ENCODE measurements around the gene SLIT3.

Gene SLIT3

DNA sequence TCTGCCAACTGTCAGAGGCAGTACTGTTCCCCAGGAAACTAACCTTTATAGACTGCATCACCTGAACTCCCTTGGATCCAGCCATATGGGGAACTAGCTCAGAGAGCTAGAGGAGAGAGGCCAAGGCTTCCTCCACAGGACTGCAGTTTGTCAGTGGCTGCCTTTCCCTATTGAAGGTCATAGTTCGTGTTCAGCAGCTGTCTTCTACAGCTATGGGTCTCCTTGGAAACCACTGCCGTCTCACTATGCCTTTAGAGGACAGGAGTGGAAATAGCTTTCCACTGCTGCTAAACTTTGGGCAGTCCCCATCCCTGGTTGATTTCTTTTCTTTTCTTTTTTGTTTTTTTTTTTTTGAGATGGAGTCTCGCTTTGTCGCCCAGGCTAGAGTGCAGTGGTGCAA lies 4.4 kb upstream of the SLIT3 start:
- TF ChIP-seq GATA3 (IDR thresholded peaks at IDR 0.05; ENCODE audit: low read depth, low read length) (no peak), GATA2 (IDR thresholded peaks at IDR 0.05; ENCODE audit: low read depth, low read length) (no peak)

DNA sequence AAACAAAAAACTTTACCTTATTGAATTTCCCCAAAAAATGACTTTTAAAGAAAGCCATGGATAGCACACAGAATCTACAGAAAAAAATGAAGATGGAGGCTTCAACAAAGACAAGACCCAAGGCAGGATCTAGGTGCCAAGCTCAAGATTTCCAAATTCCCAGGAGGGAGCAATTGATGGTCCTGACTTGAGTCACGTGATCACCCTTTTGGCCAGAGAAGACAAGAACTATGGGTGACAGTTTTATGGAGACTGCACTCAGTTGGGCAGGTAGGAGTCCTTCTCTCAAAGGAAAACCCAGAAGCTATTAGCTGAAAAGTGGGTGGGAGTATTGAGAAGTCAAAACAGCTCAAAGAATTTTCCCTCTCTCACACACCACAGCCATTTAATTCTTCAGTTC lies 3.2 kb upstream of the SLIT3 start:
- no peak for TF ChIP-seq GATA3 (IDR thresholded peaks at IDR 0.05; ENCODE audit: low read depth, low read length)
- no peak for TF ChIP-seq GATA2 (IDR thresholded peaks at IDR 0.05; ENCODE audit: low read depth, low read length)

DNA sequence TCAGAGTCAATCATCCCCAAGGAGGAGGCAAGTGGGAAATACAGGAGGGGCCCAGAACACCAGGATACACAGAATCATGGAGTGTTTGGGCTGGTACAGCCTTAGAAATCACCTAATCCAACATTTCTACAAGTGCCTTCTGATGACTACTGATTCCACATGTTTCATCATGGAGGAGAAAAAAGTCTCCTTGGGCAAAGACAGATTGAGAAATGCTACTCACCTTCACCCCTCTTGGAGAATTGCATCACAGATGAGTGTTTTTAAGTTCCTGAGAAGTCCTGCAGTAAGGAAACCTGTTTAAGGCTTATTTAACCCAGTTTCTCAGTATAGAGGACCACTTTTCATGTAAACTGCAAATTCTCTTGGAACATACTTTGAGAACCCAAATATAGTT lies 2.2 kb upstream of the SLIT3 start:
- TF ChIP-seq GATA3 (IDR thresholded peaks at IDR 0.05; ENCODE audit: low read depth, low read length) (no peak), GATA2 (IDR thresholded peaks at IDR 0.05; ENCODE audit: low read depth, low read length) (no peak)

DNA sequence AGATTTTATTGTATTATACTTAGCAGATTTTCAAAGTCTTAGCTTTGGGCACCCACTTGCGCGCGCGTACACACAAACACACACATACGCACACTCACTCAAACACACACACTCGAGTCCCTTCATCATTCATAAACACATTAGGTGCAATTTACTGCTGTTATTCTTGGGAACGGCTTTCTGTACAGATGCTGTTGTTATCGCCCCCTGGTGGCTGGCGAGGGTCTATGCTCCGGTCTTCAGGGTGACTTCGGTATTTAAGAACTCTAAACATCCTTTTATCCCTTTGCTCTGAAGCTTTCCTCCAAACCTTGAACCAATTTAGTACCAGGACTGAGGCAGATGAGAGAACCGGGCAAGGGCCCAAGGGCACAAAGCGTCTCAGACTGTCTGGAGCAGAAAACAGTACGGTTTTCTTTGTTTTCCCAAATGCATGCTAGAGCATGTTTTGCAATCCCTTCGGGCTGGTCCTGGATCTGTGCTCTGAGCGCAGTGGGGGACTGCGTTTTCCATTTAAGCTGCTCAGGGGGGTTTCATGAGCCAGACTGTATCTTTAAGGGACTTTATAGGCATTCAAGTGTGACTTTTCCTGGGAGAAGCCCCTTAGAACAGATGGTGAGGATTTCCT lies 1.7 kb upstream of the SLIT3 start:
- TF ChIP-seq GATA3 (IDR thresholded peaks at IDR 0.05; ENCODE audit: low read depth, low read length) (no peak), GATA2 (IDR thresholded peaks at IDR 0.05; ENCODE audit: low read depth, low read length) (no peak)

DNA sequence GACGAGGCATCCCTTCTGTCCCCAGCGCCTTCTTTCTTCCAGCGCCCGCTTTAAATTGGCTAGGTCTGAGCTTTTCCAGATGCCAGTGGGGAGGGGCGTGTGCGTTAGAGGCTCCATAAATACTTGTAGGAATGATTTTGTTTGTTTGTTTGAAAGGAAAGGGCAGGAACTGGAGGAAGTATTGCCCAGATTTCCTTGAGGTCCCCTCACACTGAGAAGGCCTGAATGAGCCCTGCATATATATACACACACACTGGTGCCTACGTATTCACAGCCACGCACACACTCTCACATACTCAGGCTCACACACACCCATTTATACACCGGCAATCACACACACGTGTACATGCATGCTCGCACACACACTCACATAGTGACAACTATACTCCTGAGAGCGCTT lies 1.0 kb upstream of the SLIT3 start:
- TF ChIP-seq GATA2 (IDR thresholded peaks at IDR 0.05; ENCODE audit: low read depth, low read length) (no peak), GATA3 (IDR thresholded peaks at IDR 0.05; ENCODE audit: low read depth, low read length) (no peak)

DNA sequence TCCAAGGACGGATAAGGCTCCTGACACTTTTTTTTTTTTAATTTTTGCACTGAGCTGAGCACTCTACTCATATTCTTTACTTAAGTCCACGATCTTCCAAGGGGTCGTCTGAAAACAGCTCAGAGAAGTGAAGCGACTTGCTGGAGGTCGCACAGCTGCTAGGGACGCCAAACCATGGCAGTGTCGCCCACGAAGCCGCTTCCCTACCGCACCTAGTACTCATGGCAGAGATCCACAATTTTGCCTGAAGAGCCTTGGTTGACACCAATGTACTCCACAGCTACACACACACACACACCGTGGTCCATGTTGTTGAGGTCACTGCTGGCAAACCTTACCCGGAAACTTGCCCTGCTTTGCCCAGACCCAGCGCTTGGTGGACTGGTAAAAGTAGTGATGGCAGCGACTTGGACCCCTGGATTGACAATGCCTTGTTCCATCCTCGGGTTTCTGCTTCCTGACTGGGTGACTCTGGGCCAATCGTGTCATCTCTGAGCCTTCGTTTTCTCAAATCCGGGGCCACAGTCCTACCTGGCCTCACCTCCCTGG lies 521 bp upstream of the SLIT3 start:
- no peak for TF ChIP-seq GATA3 (IDR thresholded peaks at IDR 0.05; ENCODE audit: low read depth, low read length)
- 0 out of 2 replicates have a peak, but pooled peaks have one; percentile 50 for TF ChIP-seq GATA2 (IDR thresholded peaks at IDR 0.05; ENCODE audit: low read depth, low read length)

DNA sequence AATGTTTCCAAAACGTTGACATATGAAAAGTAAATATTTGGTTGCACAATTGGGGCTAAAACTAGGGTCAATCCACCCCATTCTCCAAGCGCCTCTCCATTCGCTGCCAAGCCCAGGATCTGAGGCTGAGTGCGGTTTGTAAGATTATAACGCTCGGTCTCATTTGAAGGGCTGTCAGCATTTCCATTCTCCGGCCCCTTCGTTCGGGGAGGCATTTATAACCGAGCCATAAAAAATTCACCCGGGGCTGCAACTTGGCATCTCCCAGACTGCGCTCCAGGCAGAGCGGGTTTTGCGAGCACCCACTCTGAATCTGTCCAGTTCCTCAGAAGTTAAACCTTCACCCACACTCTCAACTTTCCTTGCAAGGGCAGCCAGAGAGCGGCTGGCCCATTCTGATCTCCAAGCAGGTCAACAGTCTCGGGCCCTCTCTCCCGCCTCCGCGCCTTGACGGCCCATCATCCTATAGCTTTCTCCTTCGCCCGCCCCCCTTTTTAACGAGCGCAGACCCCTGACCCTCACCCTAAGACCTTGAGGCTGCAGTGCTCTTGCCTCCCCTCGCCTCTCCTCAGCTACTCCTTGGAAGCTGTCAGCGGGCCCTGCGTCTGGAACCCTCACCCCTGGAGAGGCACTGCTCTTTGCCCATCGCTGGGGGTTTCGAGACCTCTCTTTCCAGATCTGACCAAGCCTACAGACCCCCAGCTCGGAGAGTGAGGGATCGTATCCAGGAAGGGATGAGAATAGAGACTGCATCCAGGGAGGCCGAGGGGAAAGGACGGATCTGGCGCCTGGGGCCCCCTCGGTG lies 1.1 kb downstream of the SLIT3 start:
- TF ChIP-seq GATA3 (IDR thresholded peaks at IDR 0.05; ENCODE audit: low read depth, low read length) (no peak), GATA2 (IDR thresholded peaks at IDR 0.05; ENCODE audit: low read depth, low read length) (no peak)

DNA sequence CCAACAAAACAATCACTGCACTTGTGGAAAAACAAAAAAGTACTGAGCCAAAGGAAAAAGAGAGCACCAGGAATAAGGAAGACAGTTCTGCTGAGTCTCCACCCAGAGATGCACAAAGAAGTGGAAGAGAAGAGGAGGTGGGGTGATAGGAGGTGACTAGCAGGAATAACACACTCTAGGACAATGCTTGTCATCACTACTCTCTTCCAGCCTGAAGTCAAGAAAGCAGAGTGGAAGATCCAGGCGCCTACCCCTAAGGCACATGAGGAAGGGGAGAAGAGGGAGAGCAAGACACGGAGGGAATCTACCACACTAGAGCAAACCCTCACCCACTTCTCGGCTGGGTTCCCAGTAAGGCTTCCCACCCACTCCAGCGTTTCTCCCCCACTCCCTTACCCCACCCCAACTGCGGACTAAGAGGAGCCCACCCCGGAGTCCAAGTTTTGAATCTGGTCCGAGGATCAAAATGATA lies 1.7 kb downstream of the SLIT3 start:
- TF ChIP-seq GATA2 (IDR thresholded peaks at IDR 0.05; ENCODE audit: low read depth, low read length) (no peak), GATA3 (IDR thresholded peaks at IDR 0.05; ENCODE audit: low read depth, low read length) (no peak)

DNA sequence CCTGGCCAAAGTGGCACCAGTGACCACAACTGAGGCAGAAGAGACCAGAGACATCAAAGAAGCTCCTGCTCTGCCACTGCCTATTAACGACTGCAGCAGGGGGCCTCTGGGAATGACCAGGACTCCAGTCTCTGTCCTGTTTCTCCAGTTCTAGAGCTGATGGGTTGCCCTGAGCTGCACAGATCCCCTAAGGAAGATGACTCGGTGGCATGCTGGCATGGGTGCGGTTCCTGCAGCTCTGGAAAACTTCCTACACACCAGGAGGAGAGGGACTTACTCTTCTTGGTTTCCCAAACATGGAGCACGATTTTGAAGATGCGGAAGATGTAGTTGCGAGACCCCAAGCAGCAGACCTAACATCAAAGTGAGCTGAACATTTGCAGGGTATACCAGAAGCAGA lies 2.7 kb downstream of the SLIT3 start:
- TF ChIP-seq GATA2 (IDR thresholded peaks at IDR 0.05; ENCODE audit: low read depth, low read length) = no peak
- TF ChIP-seq GATA3 (IDR thresholded peaks at IDR 0.05; ENCODE audit: low read depth, low read length) = no peak

DNA sequence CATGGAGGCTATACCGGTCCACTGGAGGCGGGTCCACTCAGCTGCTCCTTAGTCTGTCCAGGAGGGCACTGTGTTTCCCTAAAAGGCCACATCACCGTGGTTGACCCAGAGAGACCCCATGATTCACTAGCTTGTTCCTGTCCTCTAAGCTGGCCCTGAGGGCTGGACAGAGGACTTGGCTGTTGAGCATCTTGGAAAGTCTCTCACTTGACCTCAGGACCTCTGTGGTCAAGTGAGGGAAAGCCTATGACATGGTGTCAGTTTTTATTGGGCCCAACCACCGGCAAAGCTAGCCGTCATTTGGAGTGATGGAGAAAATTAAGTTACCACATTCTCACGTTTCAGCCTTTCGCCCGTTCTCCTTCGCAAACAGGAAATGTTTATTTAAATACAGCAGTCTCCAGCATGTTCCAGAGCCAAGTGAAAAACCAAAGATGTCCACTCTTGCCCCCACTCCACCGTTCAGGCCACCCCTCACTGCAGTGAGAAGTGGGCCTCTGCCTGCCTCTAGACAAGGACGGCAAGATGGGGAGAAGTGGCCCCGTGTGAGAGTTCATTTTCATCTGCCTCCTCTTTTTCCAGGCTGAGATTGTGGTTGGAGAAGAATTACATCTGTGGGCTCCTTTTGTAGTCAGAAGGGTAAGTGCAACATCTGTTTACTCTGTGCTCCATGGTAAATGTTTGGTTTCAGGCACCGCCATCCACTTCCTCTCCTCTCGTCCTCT lies 4.4 kb downstream of the SLIT3 start:
- no peak for TF ChIP-seq GATA3 (IDR thresholded peaks at IDR 0.05; ENCODE audit: low read depth, low read length)
- TF ChIP-seq GATA2 (IDR thresholded peaks at IDR 0.05; ENCODE audit: low read depth, low read length) = no peak

DNA sequence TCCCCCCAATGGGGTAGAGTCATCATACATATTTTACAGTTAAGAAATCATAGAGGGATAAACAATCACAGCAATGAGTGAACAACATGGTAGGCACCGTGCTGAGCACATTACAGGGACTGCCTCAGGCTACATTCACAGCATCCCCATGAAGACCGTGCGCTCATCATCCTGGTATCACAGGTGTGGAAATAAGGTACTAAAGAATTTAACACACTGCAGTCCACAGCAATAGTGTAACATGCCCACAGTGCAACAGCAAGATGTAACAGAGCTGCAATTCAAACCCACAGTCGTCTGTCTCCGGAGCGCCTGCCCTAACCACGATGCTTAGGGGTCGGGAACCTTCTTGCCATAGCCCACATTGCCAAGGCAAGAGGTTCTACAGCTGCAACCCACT lies 5.6 kb downstream of the SLIT3 start:
- TF ChIP-seq GATA3 (IDR thresholded peaks at IDR 0.05; ENCODE audit: low read depth, low read length) (no peak), GATA2 (IDR thresholded peaks at IDR 0.05; ENCODE audit: low read depth, low read length) (no peak)

DNA sequence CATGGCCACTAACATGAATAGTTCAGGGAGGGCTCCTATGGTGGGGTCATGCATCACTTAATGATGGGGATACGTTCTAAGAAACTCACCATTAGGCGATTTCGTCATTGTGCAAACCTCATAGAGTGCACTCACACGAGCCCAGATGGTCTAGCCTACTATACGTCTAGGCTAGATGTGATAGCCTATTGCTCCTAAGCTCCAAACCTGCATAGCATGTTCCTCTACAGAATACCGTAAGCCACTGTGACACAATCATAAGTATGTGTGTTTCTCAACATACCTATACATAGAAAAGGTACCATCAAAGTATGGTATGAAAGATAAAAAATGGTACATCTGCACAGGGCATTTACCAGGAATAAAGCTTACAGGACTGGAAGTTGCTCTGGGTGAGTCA lies 6.3 kb downstream of the SLIT3 start:
- TF ChIP-seq GATA3 (IDR thresholded peaks at IDR 0.05; ENCODE audit: low read depth, low read length) (no peak), GATA2 (IDR thresholded peaks at IDR 0.05; ENCODE audit: low read depth, low read length) (no peak)

DNA sequence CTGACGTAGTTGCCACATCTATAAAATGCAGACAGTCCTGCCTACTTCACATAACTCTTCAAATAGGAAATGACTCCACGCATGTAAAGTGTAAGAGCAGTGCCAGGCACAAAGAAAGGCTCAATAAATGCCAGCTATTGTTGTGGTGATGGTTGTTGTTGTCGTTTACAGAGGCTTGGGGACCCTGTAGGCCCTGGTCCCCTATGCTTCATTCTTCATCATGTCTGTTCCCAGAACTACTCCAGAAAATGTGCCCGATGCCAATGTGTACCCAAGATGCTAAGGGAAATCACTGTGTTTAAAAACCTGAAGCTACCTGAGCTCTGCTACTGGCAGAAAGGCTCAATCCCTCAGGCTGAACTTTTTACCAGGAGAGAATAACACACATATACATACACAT lies 9.1 kb downstream of the SLIT3 start:
- TF ChIP-seq GATA3 (IDR thresholded peaks at IDR 0.05; ENCODE audit: low read depth, low read length) = no peak
- no peak for TF ChIP-seq GATA2 (IDR thresholded peaks at IDR 0.05; ENCODE audit: low read depth, low read length)

DNA sequence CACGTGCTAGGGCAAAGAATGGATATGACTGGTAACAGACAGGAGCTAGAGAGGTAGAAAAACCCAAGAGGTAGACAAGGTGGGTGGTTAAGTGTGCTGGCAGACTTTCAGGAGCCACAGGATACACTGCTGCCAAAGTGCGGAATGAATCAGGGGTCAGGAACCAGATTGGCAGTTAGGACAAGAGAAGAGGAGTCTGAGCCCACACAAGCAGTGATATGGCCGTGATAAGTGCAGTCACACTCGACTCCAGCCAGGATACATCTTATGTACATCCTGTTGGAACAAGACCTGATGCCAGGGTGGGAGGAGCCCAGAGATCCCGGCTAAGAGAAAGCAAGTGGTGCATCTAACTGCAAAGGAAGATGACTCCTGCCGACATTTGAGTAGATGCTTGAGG lies 10.0 kb downstream of the SLIT3 start:
- TF ChIP-seq GATA2 (IDR thresholded peaks at IDR 0.05; ENCODE audit: low read depth, low read length) (no peak), GATA3 (IDR thresholded peaks at IDR 0.05; ENCODE audit: low read depth, low read length) (no peak)

Data from SH-SY5Y (cell line).